ENCODE measurements around the gene PPFIA1. TPM values are rescaled to one million over a fixed set of nuclear protein-coding genes. Genes with fewer than 3 reads are reported as not detected.

PPFIA1 gene
- total RNA-seq, 4 donors from 2014 or later, result 18.8 to 79.7 (median 39.1) TPM

DNA sequence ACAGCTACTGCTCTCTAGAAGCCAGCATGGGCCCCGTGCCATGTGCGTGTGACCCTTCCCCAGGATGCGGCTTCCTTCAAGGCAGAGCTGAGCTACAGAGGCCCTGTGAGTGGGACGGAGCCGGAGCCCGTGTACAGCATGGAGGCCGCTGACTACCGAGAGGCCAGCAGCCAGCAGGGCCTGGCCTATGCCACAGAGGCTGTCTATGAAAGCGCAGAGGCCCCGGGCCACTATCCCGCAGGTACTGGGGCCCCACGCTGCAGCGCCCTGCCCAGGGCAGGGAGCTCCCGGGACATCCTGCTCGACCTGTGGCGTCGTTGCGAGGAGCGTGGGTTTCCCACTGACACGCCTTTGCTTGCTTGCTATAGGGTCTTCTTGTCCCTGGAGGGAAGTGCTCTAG is 162.5 kb downstream of the PPFIA1 start:
- Histone ChIP-seq H3K9me3 (no peaks in the 10 kb centered on the region), H3K4me3 (no peak overlapping the region), H3K36me3 (no peaks in the 10 kb centered on the region), H3K27me3 (no peaks in the 10 kb centered on the region), H3K4me1 (no peaks in the 10 kb centered on the region), H3K27ac (no peak overlapping the region)
- intact Hi-C loops (cut with DNase I; ENCODE audit: low total_unique reads), result no loop called here
- no peak for DNase-seq
- TF ChIP-seq CTCF (IDR thresholded peaks at IDR 0.05) (no peak), POLR2A (IDR thresholded peaks at IDR 0.05) (no peak)

- Histone ChIP-seq H3K27me3 (no peaks in the 10 kb centered on the region), H3K36me3 (no peaks in the 10 kb centered on the region), H3K9me3 (no peaks in the 10 kb centered on the region), H3K4me1 (no peaks in the 10 kb centered on the region), H3K4me3 (no peak overlapping the region), H3K27ac (no peak overlapping the region)
- intact Hi-C loops (cut with DNase I; ENCODE audit: low total_unique reads), result no loop called here
- no peak for DNase-seq
- no peak for TF ChIP-seq POLR2A (IDR thresholded peaks at IDR 0.05)
- no peak for TF ChIP-seq CTCF (IDR thresholded peaks at IDR 0.05)
These were observed 163.0 kb downstream of the PPFIA1 start for GRCh38 chr11:70433526-70433925.

MicroRNAs encoded within 50 kb of the gene (microRNA counts, 767-probe panel; counts per million panel counts)
- microRNA hsa-miR-548k, result 0 counts per million in 2 donors

Small RNA genes within 50 kb of the gene (microRNA-seq; reads per million reads assigned to microRNA genes)
- 2.0 reads per million for gene MIR548K (ENCODE audit: borderline microRNAs expressed, borderline replicate concordance)

Small RNA genes within 50 kb of the gene (small RNA-seq; reads per million reads assigned to genes)
- gene MIR548K, result 0.54 reads per million

Other genes starting within 250 kb of the PPFIA1 start
- 10 to 100 TPM in 3 of 4 donors, 1 to 10 TPM in 1; 6.8 to 72.6 (median 36.2) TPM for gene ANO1, start 192.4 kb upstream of the PPFIA1 start, total RNA-seq
- gene FADD, start 67.4 kb upstream of the PPFIA1 start, total RNA-seq, result 10 to 100 TPM; 11.5 to 34.6 (median 19.2) TPM
- 100 to 1,000 TPM; 109 to 279 (median 199) TPM for gene CTTN, start 127.8 kb downstream of the PPFIA1 start, total RNA-seq

Data from uterus (tissue), 4 donors.